ENCODE results near the gene NR3C2. TPM values are rescaled to one million over a fixed set of nuclear protein-coding genes. Genes with fewer than 3 reads are reported as not detected.

The NR3C2 gene
- total RNA-seq, 1 experiment from 2014 or later: 1.6 TPM

DNA sequence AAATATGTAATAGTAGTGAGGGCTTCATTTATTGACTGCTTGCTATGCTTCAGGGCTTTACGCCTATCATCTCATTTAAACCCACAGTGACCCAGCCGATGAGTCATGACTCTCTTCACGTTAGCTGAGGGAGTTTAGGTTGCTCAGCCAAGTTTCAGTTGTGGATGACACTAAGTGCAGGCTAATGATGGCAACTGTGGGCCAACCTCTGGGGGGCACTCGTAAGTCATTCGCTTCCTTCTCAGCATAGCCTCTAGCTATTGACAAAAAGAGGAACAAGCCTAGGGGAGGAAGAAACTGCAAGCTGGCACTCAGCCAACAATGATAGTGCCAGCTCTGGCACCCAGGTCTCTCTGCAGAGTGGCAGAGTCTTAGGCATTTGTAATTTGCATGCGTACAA is 385.3 kb downstream of the NR3C2 start:
- Histone ChIP-seq H3K4me2 (ENCODE audit: low read depth, low read length, poor library complexity, severe bottlenecking) (peak overlapping the region; percentile 59), H3K9me3 (ENCODE audit: low read length) (no peaks in the 10 kb centered on the region), H3K36me3 (ENCODE audit: insufficient read depth, low read length) (no peaks in the 10 kb centered on the region), H3K27ac (ENCODE audit: low read length) (peak overlapping the region; percentile 39), H3K9me2 (replicated peaks; ENCODE audit: insufficient read depth, low read length) (no peaks in the 10 kb centered on the region), H3K4me3 (ENCODE audit: low read length) (peak overlapping the region; percentile 37; the same call in 1 of the 2 replicates), H3K27me3 (ENCODE audit: low read length) (no peaks in the 10 kb centered on the region), H3K9ac (ENCODE audit: low read length) (no peak overlapping the region), H2AFZ (ENCODE audit: low read length) (no peak overlapping the region), H3K79me2 (ENCODE audit: low read length) (no peaks in the 10 kb centered on the region), H3K4me1 (ENCODE audit: low read length) (peaks cover 94% of the 10 kb centered on the region), H4K20me1 (ENCODE audit: insufficient read depth, low read depth, low read length) (no peaks in the 10 kb centered on the region)
- DNase-seq: peak; percentile 99

DNA sequence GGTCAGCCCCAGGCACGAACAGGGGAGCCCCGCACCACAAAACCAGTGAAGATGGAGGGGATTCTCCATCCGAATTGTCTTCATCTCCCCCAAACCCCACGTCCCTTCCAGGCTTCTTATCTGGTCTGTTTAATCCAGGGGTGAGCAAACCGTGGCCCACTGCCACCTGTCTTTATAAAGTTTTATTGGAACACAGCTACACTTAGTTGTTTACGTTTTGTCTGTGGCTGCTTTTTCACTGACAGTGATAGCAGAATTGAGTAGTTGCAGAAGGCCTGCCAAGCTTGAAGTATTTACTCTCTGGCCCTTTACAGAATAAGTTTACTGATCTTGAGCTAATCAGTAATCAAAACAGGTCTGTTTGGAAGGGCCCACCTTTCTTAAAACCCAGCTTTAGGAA is 386.4 kb downstream of the NR3C2 start:
- H3K9ac ChIP-seq (ENCODE audit: low read length): no peak overlapping the region
- no peak overlapping the region for H2AFZ ChIP-seq (ENCODE audit: low read length)
- H3K4me2 ChIP-seq (ENCODE audit: low read depth, low read length, poor library complexity, severe bottlenecking): peak overlapping the region; percentile 51
- no peak overlapping the region for H3K4me3 ChIP-seq (ENCODE audit: low read length)
- H3K27ac ChIP-seq (ENCODE audit: low read length): no peak overlapping the region
- DNase-seq: no peak
- no peaks in the 10 kb centered on the region for H4K20me1 ChIP-seq (ENCODE audit: insufficient read depth, low read depth, low read length)
- H3K9me2 ChIP-seq (replicated peaks; ENCODE audit: insufficient read depth, low read length): no peaks in the 10 kb centered on the region
- H3K36me3 ChIP-seq (ENCODE audit: insufficient read depth, low read length): no peaks in the 10 kb centered on the region
- peaks cover 85% of the 10 kb centered on the region for H3K4me1 ChIP-seq (ENCODE audit: low read length)
- peaks cover under 1% of the 10 kb centered on the region; the same call in 1 of the 2 replicates for H3K27me3 ChIP-seq (ENCODE audit: low read length)
- no peaks in the 10 kb centered on the region for H3K9me3 ChIP-seq (ENCODE audit: low read length)
- no peaks in the 10 kb centered on the region for H3K79me2 ChIP-seq (ENCODE audit: low read length)

DNA sequence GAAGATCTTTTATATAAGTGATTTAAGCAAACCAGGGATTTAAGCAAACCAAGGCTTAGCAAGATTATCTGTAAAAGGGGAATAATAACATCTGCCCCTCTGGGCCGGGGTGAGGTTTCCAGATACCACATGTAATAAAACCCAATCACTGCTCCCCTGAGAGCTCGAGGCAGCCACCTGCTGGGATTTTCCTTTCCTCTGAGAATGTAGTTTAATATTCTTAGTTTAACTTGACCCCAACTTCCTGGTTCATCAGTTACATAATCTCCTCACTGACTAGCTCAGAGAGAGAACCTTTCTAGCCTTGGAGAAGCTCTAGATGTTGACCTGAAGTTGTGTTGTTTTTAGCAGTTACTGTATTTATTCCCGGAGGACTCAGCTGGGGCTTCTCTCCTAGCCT is 387.9 kb downstream of the NR3C2 start:
- Histone ChIP-seq H3K27me3 (ENCODE audit: low read length) (peaks cover 4% of the 10 kb centered on the region; the same call in 1 of the 2 replicates), H3K9me2 (replicated peaks; ENCODE audit: insufficient read depth, low read length) (no peaks in the 10 kb centered on the region), H3K4me2 (ENCODE audit: low read depth, low read length, poor library complexity, severe bottlenecking) (peak overlapping the region; percentile 64), H3K36me3 (ENCODE audit: insufficient read depth, low read length) (no peaks in the 10 kb centered on the region), H2AFZ (ENCODE audit: low read length) (no peak overlapping the region), H3K4me3 (ENCODE audit: low read length) (peak overlapping the region; percentile 17), H3K27ac (ENCODE audit: low read length) (peak overlapping the region; percentile 47), H3K79me2 (ENCODE audit: low read length) (no peaks in the 10 kb centered on the region), H3K4me1 (ENCODE audit: low read length) (peaks cover 73% of the 10 kb centered on the region), H4K20me1 (ENCODE audit: insufficient read depth, low read depth, low read length) (no peaks in the 10 kb centered on the region), H3K9me3 (ENCODE audit: low read length) (no peaks in the 10 kb centered on the region), H3K9ac (ENCODE audit: low read length) (no peak overlapping the region)
- peak; percentile 87 for DNase-seq

DNA sequence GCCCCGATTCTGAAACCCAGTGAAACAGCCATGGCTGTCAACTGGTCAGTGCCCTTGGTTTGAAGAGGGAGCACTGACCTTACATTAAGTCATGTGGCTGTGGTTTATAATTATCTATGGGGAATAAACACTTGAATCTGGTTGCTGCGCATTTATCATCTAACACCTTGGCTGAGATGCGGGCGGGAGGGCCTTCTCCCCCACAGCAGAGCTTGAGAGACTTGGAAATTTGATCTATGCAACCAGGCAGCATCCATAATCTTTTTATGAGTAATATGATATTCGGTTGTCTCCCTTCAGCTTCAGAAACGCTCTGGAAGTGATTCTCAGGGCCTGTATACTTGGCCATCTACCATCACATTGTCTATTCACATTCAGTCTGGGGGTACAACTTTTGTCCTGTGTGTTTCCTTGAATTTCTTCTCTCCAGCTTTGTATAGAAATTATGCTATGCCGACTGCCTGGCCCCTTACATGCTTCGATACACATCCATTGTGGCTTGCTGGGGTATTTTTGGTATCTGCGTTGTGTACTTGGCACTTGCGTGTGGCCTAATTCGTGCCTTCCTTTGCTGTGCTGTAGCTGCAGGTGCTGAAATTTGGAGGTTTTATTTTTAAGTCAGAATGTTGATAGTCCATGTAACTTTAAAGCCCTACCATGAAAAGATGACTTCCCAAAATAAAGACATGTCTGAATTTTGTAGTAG is 388.8 kb downstream of the NR3C2 start:
- Histone ChIP-seq H2AFZ (ENCODE audit: low read length) (no peak overlapping the region), H4K20me1 (ENCODE audit: insufficient read depth, low read depth, low read length) (no peaks in the 10 kb centered on the region), H3K79me2 (ENCODE audit: low read length) (no peaks in the 10 kb centered on the region), H3K9me2 (replicated peaks; ENCODE audit: insufficient read depth, low read length) (no peaks in the 10 kb centered on the region), H3K4me1 (ENCODE audit: low read length) (peaks cover 65% of the 10 kb centered on the region), H3K4me2 (ENCODE audit: low read depth, low read length, poor library complexity, severe bottlenecking) (peak overlapping the region; percentile 64), H3K4me3 (ENCODE audit: low read length) (peak overlapping the region; percentile 17), H3K36me3 (ENCODE audit: insufficient read depth, low read length) (no peaks in the 10 kb centered on the region), H3K27me3 (ENCODE audit: low read length) (peaks cover 4% of the 10 kb centered on the region; the same call in 1 of the 2 replicates), H3K27ac (ENCODE audit: low read length) (peak overlapping the region; percentile 47), H3K9ac (ENCODE audit: low read length) (no peak overlapping the region), H3K9me3 (ENCODE audit: low read length) (no peaks in the 10 kb centered on the region)
- DNase-seq: peak; percentile 76

DNA sequence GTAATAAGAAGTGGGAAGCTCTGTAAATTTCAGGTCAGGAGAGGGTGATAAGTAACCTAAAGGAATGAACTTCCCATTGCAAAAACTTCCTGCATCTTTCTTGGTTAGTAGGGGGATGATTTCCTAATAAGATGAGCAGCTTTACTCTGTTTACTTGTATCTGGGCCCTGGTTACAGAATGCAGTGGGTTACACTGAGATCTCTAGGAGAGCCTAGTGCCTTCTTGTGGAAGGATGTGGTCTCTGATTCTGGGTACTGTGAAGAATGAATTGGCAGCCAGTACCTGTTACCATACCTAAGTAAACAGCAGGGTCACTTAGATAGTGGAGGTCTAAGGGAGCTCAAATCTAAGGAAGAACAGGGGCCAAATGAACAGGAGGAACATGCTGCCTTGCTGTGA is 389.8 kb downstream of the NR3C2 start:
- Histone ChIP-seq H2AFZ (ENCODE audit: low read length) (no peak overlapping the region), H3K4me1 (ENCODE audit: low read length) (peaks cover 55% of the 10 kb centered on the region), H3K36me3 (ENCODE audit: insufficient read depth, low read length) (no peaks in the 10 kb centered on the region), H3K79me2 (ENCODE audit: low read length) (no peaks in the 10 kb centered on the region), H3K9me3 (ENCODE audit: low read length) (no peaks in the 10 kb centered on the region), H3K27ac (ENCODE audit: low read length) (no peak overlapping the region), H4K20me1 (ENCODE audit: insufficient read depth, low read depth, low read length) (no peaks in the 10 kb centered on the region), H3K4me2 (ENCODE audit: low read depth, low read length, poor library complexity, severe bottlenecking) (no peak overlapping the region), H3K9me2 (replicated peaks; ENCODE audit: insufficient read depth, low read length) (no peaks in the 10 kb centered on the region), H3K9ac (ENCODE audit: low read length) (no peak overlapping the region), H3K4me3 (ENCODE audit: low read length) (no peak overlapping the region), H3K27me3 (ENCODE audit: low read length) (peaks cover 4% of the 10 kb centered on the region; the same call in 1 of the 2 replicates)
- DNase-seq: no peak

DNA sequence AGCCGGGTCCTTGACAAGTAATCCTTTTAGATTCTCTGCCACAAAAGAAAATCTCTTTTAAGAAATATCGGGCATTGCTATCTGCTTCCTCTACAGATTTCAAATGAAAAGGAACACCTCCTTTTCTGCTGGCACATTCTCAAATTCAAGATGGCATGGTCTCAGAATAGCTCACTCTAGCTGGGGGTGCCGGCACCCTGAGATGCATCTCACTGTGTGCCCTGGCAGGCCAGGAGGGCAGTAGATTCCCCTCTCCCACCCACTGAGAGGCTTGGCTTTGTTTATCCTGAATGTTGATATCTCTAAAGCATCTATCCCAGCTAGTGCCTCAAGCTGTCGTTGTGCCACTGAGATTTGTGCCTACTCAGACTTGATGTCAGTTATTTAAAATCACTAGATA is 390.8 kb downstream of the NR3C2 start:
- H2AFZ ChIP-seq (ENCODE audit: low read length): no peak overlapping the region
- H4K20me1 ChIP-seq (ENCODE audit: insufficient read depth, low read depth, low read length): no peaks in the 10 kb centered on the region
- H3K9me3 ChIP-seq (ENCODE audit: low read length): no peaks in the 10 kb centered on the region
- no peak overlapping the region for H3K4me3 ChIP-seq (ENCODE audit: low read length)
- H3K9ac ChIP-seq (ENCODE audit: low read length): no peak overlapping the region
- H3K36me3 ChIP-seq (ENCODE audit: insufficient read depth, low read length): no peaks in the 10 kb centered on the region
- H3K27me3 ChIP-seq (ENCODE audit: low read length): peaks cover 4% of the 10 kb centered on the region; the same call in 1 of the 2 replicates
- no peak overlapping the region for H3K4me2 ChIP-seq (ENCODE audit: low read depth, low read length, poor library complexity, severe bottlenecking)
- H3K27ac ChIP-seq (ENCODE audit: low read length): no peak overlapping the region
- no peaks in the 10 kb centered on the region for H3K9me2 ChIP-seq (replicated peaks; ENCODE audit: insufficient read depth, low read length)
- H3K79me2 ChIP-seq (ENCODE audit: low read length): no peaks in the 10 kb centered on the region
- no peak for DNase-seq
- H3K4me1 ChIP-seq (ENCODE audit: low read length): peaks cover 45% of the 10 kb centered on the region

DNA sequence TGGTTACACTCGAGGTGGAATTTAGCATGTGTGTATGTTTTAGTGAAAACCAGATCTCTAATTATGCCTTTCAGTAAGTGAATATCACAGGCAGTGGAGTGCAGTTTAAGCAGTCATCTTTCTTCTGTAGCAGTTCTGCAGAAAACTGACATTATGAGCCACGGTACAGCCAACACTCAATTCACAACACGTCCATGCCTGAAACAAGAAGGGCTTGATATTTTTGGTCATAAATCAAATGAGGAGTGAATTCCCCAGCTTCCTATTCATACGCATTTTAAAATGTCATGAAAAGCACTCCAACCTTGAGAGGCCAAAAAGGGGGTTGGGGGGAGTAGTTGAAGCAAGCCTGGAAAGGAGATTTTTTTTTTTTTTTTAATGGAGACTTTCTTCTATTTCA is 393.6 kb downstream of the NR3C2 start:
- no peak overlapping the region for H3K4me2 ChIP-seq (ENCODE audit: low read depth, low read length, poor library complexity, severe bottlenecking)
- H3K9me3 ChIP-seq (ENCODE audit: low read length): no peaks in the 10 kb centered on the region
- no peak overlapping the region for H3K27ac ChIP-seq (ENCODE audit: low read length)
- H4K20me1 ChIP-seq (ENCODE audit: insufficient read depth, low read depth, low read length): no peaks in the 10 kb centered on the region
- peaks cover 4% of the 10 kb centered on the region; the same call in 1 of the 2 replicates for H3K27me3 ChIP-seq (ENCODE audit: low read length)
- no peaks in the 10 kb centered on the region for H3K79me2 ChIP-seq (ENCODE audit: low read length)
- no peaks in the 10 kb centered on the region for H3K9me2 ChIP-seq (replicated peaks; ENCODE audit: insufficient read depth, low read length)
- no peak overlapping the region for H3K4me3 ChIP-seq (ENCODE audit: low read length)
- peaks cover 19% of the 10 kb centered on the region for H3K4me1 ChIP-seq (ENCODE audit: low read length)
- DNase-seq: no peak
- no peak overlapping the region for H3K9ac ChIP-seq (ENCODE audit: low read length)
- H3K36me3 ChIP-seq (ENCODE audit: insufficient read depth, low read length): no peaks in the 10 kb centered on the region
- H2AFZ ChIP-seq (ENCODE audit: low read length): no peak overlapping the region

DNA sequence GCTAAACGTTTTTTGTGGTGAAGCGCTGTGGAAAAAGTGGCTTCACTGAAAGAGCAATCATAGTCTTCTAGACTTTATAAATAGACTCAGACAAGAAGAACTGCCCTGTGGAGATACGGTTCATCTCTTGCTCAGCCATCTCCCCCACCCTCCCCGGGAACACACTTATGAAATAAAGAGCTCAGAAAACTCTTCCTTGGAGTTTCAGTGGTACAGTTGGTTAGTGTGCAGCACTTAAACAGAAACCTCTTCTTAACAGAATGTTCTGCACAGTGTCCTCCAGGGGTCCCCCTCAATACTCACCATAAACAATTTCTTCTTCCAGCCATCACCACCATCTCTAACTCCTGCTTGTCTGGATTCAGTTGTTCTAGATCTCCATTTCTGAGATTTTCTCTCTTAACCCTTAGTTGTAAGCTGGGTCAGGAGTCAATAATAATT is 397.3 kb downstream of the NR3C2 start:
- Histone ChIP-seq H3K9ac (ENCODE audit: low read length) (no peak overlapping the region), H3K4me1 (ENCODE audit: low read length) (no peaks in the 10 kb centered on the region), H3K27ac (ENCODE audit: low read length) (no peak overlapping the region), H3K27me3 (ENCODE audit: low read length) (no peaks in the 10 kb centered on the region), H3K9me3 (ENCODE audit: low read length) (no peaks in the 10 kb centered on the region), H4K20me1 (ENCODE audit: insufficient read depth, low read depth, low read length) (no peaks in the 10 kb centered on the region), H2AFZ (ENCODE audit: low read length) (no peak overlapping the region), H3K9me2 (replicated peaks; ENCODE audit: insufficient read depth, low read length) (no peaks in the 10 kb centered on the region), H3K4me2 (ENCODE audit: low read depth, low read length, poor library complexity, severe bottlenecking) (no peak overlapping the region), H3K36me3 (ENCODE audit: insufficient read depth, low read length) (no peaks in the 10 kb centered on the region), H3K79me2 (ENCODE audit: low read length) (no peaks in the 10 kb centered on the region), H3K4me3 (ENCODE audit: low read length) (no peak overlapping the region)
- DNase-seq: peak; percentile 69
